Neural progenitor cell (in vitro differentiated cells): ENCODE measurements around the gene TRAF5. TPM values are rescaled to one million over a fixed set of nuclear protein-coding genes. Genes with fewer than 3 reads are reported as not detected.

Experiments used
- DNase-seq: peaks from one replicate; pipeline ENCODE4 v3.0.0-alpha.2; 2016; ENCODE audit warnings: low spot score
- H2AFZ ChIP-seq: fragments of 200-600 bp; sonication (generic); replicated peaks from 2 replicates; pipeline ENCODE4 v1.6.1; 2016; ENCODE audit warnings: antibody characterized with exemption
- H3F3A ChIP-seq: fragments of 200-600 bp; sonication (generic); 2 replicates; pipeline ENCODE4 v1.6.1; 2016; ENCODE audit warnings: antibody characterized with exemption, low read depth
- H3K27ac ChIP-seq: fragments of 200-600 bp; sonication (generic); 2 replicates; pipeline ENCODE4 v1.5.1; 2016; ENCODE audit warnings: mild to moderate bottlenecking
- H3K27me3 ChIP-seq: fragments of 200-600 bp; sonication (generic); 2 replicates; pipeline ENCODE4 v1.6.1; 2016; ENCODE audit warnings: mild to moderate bottlenecking, moderate library complexity
- H3K36me3 ChIP-seq: fragments of 200-600 bp; sonication (generic); 2 replicates; pipeline ENCODE4 v1.5.1; 2016
- H3K4me1 ChIP-seq: fragments of 200-600 bp; sonication (generic); 2 replicates; pipeline ENCODE4 v1.6.1; 2016; ENCODE audit warnings: mixed run types
- H3K4me2 ChIP-seq: fragments of 200-600 bp; sonication (generic); 2 replicates; pipeline ENCODE4 v1.6.1; 2016
- H3K4me3 ChIP-seq: fragments of 200-600 bp; sonication (generic); 2 replicates; pipeline ENCODE4 v1.5.1; 2016
- H3K79me2 ChIP-seq: fragments of 200-600 bp; sonication (generic); 2 replicates; pipeline ENCODE4 v1.6.1; 2016; ENCODE audit warnings: low read depth
- H3K9ac ChIP-seq: fragments of 200-600 bp; sonication (generic); 2 replicates; pipeline ENCODE4 v1.6.1; 2016
- H3K9me3 ChIP-seq: fragments of 200-600 bp; sonication (generic); 2 replicates; pipeline ENCODE4 v1.5.1; 2016; ENCODE audit warnings: low read depth
- H4K20me1 ChIP-seq: fragments of 200-600 bp; sonication (generic); 2 replicates; pipeline ENCODE4 v1.6.1; 2016; ENCODE audit warnings: low read depth
- H3K27ac Mint-ChIP-seq: 3 replicates; pipeline ENCODE4 v1.8.0; 2021; ENCODE audit warnings: mixed read lengths
- H3K27me3 Mint-ChIP-seq: 2 replicates; pipeline ENCODE4 v1.8.0; 2022; ENCODE audit warnings: low read depth, mild to moderate bottlenecking, inconsistent platforms, moderate library complexity, mixed read lengths; ENCODE audit not compliant: insufficient read depth
- H3K36me3 Mint-ChIP-seq: 3 replicates; pipeline ENCODE4 v1.8.0; 2021; ENCODE audit warnings: mixed read lengths
- H3K4me1 Mint-ChIP-seq: 3 replicates; pipeline ENCODE4 v1.8.0; 2021; ENCODE audit warnings: mixed read lengths
- H3K4me3 Mint-ChIP-seq: 3 replicates; pipeline ENCODE4 v1.8.0; 2021; ENCODE audit warnings: mild to moderate bottlenecking, moderate library complexity, mixed read lengths
- H3K9me3 Mint-ChIP-seq: 3 replicates; pipeline ENCODE4 v1.8.0; 2020; ENCODE audit warnings: mixed read lengths
- EZH2 ChIP-seq: fragments of 200-600 bp; sonication (generic); IDR thresholded peaks from 2 replicates; pipeline ENCODE4 v1.6.1; 2017; ENCODE audit warnings: antibody characterized with exemption, mild to moderate bottlenecking, moderate library complexity
- EZH2phosphoT487 ChIP-seq: fragments of 200-600 bp; sonication (generic); IDR thresholded peaks from 2 replicates; pipeline ENCODE4 v1.6.1; 2017; ENCODE audit warnings: antibody characterized with exemption
- total RNA-seq: library from RNA; depleted of rRNA; stranded (reverse); fragments of >200 nt; gene quantifications from 2 replicates; pipeline ENCODE4 v1.2.3, GENCODE V29; 2015; ENCODE audit warnings: low replicate concordance
- TF ChIP-seq, protein P1 (sequence below): fragments of 200-600 bp; sonication (generic); IDR thresholded peaks from 2 replicates; pipeline ENCODE4 v1.5.1; 2017; ENCODE audit warnings: antibody characterized with exemption, mild to moderate bottlenecking

The TRAF5 gene
- total RNA-seq, 1 donor from 2014 or later: 36.0 TPM

DNA sequence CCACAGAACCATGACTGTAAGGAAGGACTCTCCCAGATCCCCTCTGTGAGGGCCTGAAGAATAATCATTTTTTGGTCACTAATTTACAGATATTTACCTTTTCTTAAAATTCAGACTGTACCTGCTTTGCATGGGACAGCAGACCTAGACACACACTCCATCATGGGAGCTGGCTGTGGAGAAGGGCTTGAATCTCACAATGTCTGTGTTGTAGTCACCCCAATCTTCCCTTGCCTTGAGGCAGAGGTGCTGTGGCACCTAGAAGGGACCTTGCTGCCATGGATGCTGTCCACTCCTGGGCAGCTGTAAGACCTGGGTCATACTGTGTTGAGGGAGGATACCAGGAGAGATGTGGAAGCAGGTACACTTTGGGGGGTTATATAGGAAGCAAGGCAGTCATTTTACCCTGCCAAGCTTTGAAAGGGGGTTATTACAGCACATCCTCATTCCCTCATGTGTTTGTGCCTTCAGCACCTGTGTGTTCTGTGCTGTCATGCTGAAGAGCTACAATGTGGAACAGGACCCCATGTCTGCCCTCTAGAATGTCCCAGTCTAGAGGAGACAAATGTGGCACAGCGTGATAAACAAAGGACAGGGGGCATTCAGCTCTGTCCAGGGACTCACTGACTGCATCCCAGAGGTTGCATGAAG is 27.1 kb downstream of the TRAF5 start:
- H3K79me2 ChIP-seq: no peaks in the 10 kb centered on the region
- H3K9ac ChIP-seq: no peak overlapping the region
- H2AFZ ChIP-seq: no peak overlapping the region
- no peak overlapping the region for H3K4me3 ChIP-seq
- no peaks in the 10 kb centered on the region for H3K9me3 ChIP-seq
- H3K4me2 ChIP-seq: no peak overlapping the region
- H3K27ac ChIP-seq: no peak overlapping the region
- H3K36me3 ChIP-seq: no peaks in the 10 kb centered on the region
- H3K27me3 ChIP-seq: no peaks in the 10 kb centered on the region
- H3K27me3 Mint-ChIP-seq: peaks cover 3% of the 10 kb centered on the region
- DNase-seq: no peak
- TF ChIP-seq EZH2 (no peak), EZH2phosphoT487 (no peak)
- TF ChIP-seq, protein P1, sequence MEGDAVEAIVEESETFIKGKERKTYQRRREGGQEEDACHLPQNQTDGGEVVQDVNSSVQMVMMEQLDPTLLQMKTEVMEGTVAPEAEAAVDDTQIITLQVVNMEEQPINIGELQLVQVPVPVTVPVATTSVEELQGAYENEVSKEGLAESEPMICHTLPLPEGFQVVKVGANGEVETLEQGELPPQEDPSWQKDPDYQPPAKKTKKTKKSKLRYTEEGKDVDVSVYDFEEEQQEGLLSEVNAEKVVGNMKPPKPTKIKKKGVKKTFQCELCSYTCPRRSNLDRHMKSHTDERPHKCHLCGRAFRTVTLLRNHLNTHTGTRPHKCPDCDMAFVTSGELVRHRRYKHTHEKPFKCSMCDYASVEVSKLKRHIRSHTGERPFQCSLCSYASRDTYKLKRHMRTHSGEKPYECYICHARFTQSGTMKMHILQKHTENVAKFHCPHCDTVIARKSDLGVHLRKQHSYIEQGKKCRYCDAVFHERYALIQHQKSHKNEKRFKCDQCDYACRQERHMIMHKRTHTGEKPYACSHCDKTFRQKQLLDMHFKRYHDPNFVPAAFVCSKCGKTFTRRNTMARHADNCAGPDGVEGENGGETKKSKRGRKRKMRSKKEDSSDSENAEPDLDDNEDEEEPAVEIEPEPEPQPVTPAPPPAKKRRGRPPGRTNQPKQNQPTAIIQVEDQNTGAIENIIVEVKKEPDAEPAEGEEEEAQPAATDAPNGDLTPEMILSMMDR: no peak
- H3K27ac Mint-ChIP-seq: no peak overlapping the region
- H4K20me1 ChIP-seq: no peaks in the 10 kb centered on the region
- peaks cover 18% of the 10 kb centered on the region for H3K9me3 Mint-ChIP-seq
- H3F3A ChIP-seq: no peaks in the 10 kb centered on the region
- H3K4me3 Mint-ChIP-seq: no peak overlapping the region
- H3K4me1 ChIP-seq: no peaks in the 10 kb centered on the region
- peaks cover 6% of the 10 kb centered on the region for H3K36me3 Mint-ChIP-seq
- H3K4me1 Mint-ChIP-seq: no peaks in the 10 kb centered on the region

DNA sequence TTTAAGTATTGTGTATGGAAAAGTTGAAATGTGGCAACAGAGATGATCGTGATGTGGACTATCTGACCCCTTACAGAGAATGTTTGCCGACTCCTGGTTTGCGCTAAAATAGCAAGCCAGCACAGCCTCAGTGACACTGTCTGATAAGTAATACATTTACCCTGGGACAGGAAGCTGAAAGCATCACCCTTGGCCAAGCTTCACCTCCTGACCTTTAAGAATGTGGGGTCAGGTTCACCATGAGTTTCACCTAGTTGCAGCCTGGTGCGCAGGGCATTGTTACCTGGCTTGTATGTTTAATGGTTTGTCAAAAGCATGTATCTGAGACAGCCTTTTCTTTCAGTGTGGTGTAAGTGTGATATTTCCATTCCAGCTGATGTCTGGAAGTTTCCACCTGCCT is 29.2 kb downstream of the TRAF5 start:
- Mint-ChIP-seq H3K4me1 (no peaks in the 10 kb centered on the region), H3K9me3 (peaks cover 14% of the 10 kb centered on the region), H3K27ac (no peak overlapping the region), H3K36me3 (peaks cover 4% of the 10 kb centered on the region), H3K4me3 (no peak overlapping the region), H3K27me3 (peaks cover 3% of the 10 kb centered on the region)
- Histone ChIP-seq H2AFZ (no peak overlapping the region), H3K79me2 (no peaks in the 10 kb centered on the region), H3K4me1 (no peaks in the 10 kb centered on the region), H3K27ac (no peak overlapping the region), H3K27me3 (no peaks in the 10 kb centered on the region), H3K36me3 (no peaks in the 10 kb centered on the region), H3F3A (no peaks in the 10 kb centered on the region), H3K9me3 (no peaks in the 10 kb centered on the region), H4K20me1 (no peaks in the 10 kb centered on the region), H3K4me2 (no peak overlapping the region), H3K4me3 (no peak overlapping the region), H3K9ac (no peak overlapping the region)
- TF ChIP-seq, protein P1: no peak
- no peak for TF ChIP-seq EZH2
- DNase-seq: no peak

DNA sequence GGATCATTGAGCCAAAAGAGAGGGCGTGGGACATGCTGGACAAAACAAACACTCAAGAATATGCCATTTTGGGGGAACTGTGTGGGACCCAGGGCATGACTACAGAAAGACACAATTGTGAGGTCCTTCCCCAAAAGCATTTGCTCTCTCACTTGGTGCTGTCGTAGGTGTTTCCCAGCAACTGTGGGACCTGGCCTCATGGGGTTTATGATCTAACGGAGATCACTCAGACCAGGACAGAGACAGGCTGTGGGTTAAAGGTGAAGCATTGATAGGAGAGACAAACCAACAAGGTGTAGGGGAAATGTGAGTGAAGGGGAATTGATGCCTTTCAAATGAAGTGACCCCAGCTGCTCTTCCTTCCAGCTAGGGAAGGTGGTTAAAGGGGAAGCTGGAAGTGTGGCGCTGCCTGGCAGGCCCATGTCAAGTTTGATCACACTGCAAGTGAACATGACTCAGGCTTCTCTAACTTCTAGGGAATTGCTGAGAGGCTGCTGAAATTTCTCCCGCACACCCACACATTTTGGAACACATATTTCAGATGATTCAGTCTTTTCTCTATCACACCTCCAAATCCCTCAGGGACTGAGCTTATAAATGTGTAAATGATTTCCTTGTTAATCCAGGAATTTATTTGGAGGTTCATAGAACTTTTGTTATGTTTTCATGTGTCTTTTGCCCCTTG is 30.2 kb downstream of the TRAF5 start:
- no peaks in the 10 kb centered on the region for H3K27me3 ChIP-seq
- Mint-ChIP-seq H3K36me3 (peaks cover 4% of the 10 kb centered on the region), H3K27ac (no peak overlapping the region), H3K27me3 (no peaks in the 10 kb centered on the region), H3K9me3 (peaks cover 8% of the 10 kb centered on the region), H3K4me1 (no peaks in the 10 kb centered on the region), H3K4me3 (no peak overlapping the region)
- no peak for DNase-seq
- H3K79me2 ChIP-seq: no peaks in the 10 kb centered on the region
- no peaks in the 10 kb centered on the region for H4K20me1 ChIP-seq
- TF ChIP-seq EZH2phosphoT487 (no peak), EZH2 (no peak)
- TF ChIP-seq, protein P1: no peak
- H2AFZ ChIP-seq: no peak overlapping the region
- H3K4me2 ChIP-seq: no peak overlapping the region
- no peak overlapping the region for H3K9ac ChIP-seq
- H3F3A ChIP-seq: no peaks in the 10 kb centered on the region
- H3K27ac ChIP-seq: no peak overlapping the region
- H3K9me3 ChIP-seq: no peaks in the 10 kb centered on the region
- no peak overlapping the region for H3K4me3 ChIP-seq
- H3K4me1 ChIP-seq: no peaks in the 10 kb centered on the region
- H3K36me3 ChIP-seq: no peaks in the 10 kb centered on the region
